Glutamatergic neuron (in vitro differentiated cells): ENCODE results near the gene ZXDB. TPM values are rescaled to one million over a fixed set of nuclear protein-coding genes. Genes with fewer than 3 reads are reported as not detected.
A peak's percentile ranks its signal among the peaks of the same experiment; 100 is the strongest.
"Not testable (repeated sequence)": the region's sequence is repeated elsewhere in the genome, so short reads cannot be mapped to it uniquely, and the experiment has no call there.

Experiments used
- DNase-seq: peaks from one replicate; pipeline ENCODE4 v3.0.0; 2022
- H3K27ac Mint-ChIP-seq: one replicate; pipeline ENCODE4 v1.8.0; 2020; ENCODE audit warnings: mild to moderate bottlenecking, mixed read lengths, inconsistent platforms; ENCODE audit not compliant: unreplicated experiment
- H3K27me3 Mint-ChIP-seq: one replicate; pipeline ENCODE4 v1.8.0; 2020; ENCODE audit warnings: mild to moderate bottlenecking, moderate library complexity, mixed read lengths, inconsistent platforms; ENCODE audit not compliant: unreplicated experiment
- H3K36me3 Mint-ChIP-seq: one replicate; pipeline ENCODE4 v1.8.0; 2020; ENCODE audit warnings: mild to moderate bottlenecking, mixed read lengths, inconsistent platforms; ENCODE audit not compliant: unreplicated experiment
- H3K4me1 Mint-ChIP-seq: one replicate; pipeline ENCODE4 v1.8.0; 2020; ENCODE audit warnings: mild to moderate bottlenecking, low read depth, mixed read lengths, inconsistent platforms; ENCODE audit not compliant: unreplicated experiment
- H3K4me3 Mint-ChIP-seq: one replicate; pipeline ENCODE4 v1.8.0; 2020; ENCODE audit warnings: mild to moderate bottlenecking, mixed read lengths, inconsistent platforms; ENCODE audit not compliant: unreplicated experiment
- H3K9me3 Mint-ChIP-seq: one replicate; pipeline ENCODE4 v1.8.0; 2020; ENCODE audit warnings: mild to moderate bottlenecking, moderate library complexity, mixed read lengths, inconsistent platforms; ENCODE audit not compliant: unreplicated experiment
- total RNA-seq: library from RNA; stranded (reverse); fragmentation: NEBNext Ultra II Directional; extraction: Animal tissue kit (Norgen Biotek cat#: 25700); gene quantifications from one replicate; pipeline ENCODE4 v1.2.1, GENCODE V29; 2021; ENCODE audit not compliant: unreplicated experiment
- TF ChIP-seq, protein P1 (sequence below): fragments of 200-600 bp; sonication (generic); IDR thresholded peaks from one replicate; pipeline ENCODE4 v1.5.0; 2021; ENCODE audit not compliant: partially characterized antibody, unreplicated experiment

Gene ZXDB
- total RNA-seq, 1 donor from 2014 or later, result 4.9 TPM

GRCh38 chrX:57587062-57587461, 4.7 kb upstream of the ZXDB start:
- H3K27me3 Mint-ChIP-seq, result peaks cover 4% of the 10 kb centered on the region
- TF ChIP-seq, protein P1, sequence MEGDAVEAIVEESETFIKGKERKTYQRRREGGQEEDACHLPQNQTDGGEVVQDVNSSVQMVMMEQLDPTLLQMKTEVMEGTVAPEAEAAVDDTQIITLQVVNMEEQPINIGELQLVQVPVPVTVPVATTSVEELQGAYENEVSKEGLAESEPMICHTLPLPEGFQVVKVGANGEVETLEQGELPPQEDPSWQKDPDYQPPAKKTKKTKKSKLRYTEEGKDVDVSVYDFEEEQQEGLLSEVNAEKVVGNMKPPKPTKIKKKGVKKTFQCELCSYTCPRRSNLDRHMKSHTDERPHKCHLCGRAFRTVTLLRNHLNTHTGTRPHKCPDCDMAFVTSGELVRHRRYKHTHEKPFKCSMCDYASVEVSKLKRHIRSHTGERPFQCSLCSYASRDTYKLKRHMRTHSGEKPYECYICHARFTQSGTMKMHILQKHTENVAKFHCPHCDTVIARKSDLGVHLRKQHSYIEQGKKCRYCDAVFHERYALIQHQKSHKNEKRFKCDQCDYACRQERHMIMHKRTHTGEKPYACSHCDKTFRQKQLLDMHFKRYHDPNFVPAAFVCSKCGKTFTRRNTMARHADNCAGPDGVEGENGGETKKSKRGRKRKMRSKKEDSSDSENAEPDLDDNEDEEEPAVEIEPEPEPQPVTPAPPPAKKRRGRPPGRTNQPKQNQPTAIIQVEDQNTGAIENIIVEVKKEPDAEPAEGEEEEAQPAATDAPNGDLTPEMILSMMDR, result no peak
- H3K4me3 Mint-ChIP-seq, result no peak overlapping the region
- no peaks in the 10 kb centered on the region for H3K9me3 Mint-ChIP-seq
- peaks cover 4% of the 10 kb centered on the region for H3K4me1 Mint-ChIP-seq
- no peaks in the 10 kb centered on the region for H3K36me3 Mint-ChIP-seq
- no peak for DNase-seq
- H3K27ac Mint-ChIP-seq, result no peak overlapping the region

DNA sequence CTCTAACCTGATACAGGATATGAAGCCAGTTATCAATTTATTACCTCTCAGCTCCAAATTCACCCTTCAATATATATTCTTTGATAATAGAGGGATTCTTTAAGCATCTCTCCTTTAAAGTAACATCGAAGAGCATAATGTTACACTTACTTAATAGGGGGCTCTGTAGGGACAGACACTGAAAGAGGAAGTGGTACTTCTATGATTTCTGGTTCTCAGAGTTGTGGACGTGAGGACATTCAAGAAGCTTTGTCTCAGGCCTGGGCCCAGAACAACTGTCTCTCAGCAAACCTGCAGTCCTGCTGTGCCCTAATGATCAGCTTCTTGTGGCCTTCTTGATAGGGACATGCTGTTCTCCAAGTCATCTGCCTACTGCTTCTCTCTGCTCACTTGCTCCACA, 4.2 kb upstream of the ZXDB start:
- H3K27me3 Mint-ChIP-seq, result peaks cover 4% of the 10 kb centered on the region
- no peaks in the 10 kb centered on the region for H3K9me3 Mint-ChIP-seq
- no peaks in the 10 kb centered on the region for H3K36me3 Mint-ChIP-seq
- TF ChIP-seq, protein P1, result no peak
- H3K27ac Mint-ChIP-seq, result no peak overlapping the region
- DNase-seq, result no peak
- H3K4me3 Mint-ChIP-seq, result no peak overlapping the region
- peaks cover 4% of the 10 kb centered on the region for H3K4me1 Mint-ChIP-seq

- H3K9me3 Mint-ChIP-seq, H3K36me3 Mint-ChIP-seq, H3K27me3 Mint-ChIP-seq, H3K4me3 Mint-ChIP-seq, H3K27ac Mint-ChIP-seq: not testable (repeated sequence)
- H3K4me1 Mint-ChIP-seq, result peaks cover 13% of the 10 kb centered on the region
- DNase-seq, result peak; percentile 47
These were observed 516 bp downstream of the ZXDB start for GRCh38 chrX:57592160-57592893.

DNA sequence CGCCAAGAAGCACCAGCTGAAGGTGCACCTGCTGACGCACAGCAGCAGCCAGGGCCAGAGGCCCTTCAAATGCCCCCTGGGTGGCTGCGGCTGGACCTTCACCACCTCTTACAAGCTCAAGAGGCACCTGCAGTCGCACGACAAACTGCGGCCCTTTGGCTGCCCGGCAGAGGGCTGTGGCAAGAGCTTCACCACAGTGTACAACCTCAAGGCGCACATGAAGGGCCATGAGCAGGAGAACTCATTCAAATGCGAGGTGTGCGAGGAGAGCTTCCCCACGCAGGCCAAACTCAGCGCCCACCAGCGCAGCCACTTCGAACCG, 1.0 kb downstream of the ZXDB start:
- Mint-ChIP-seq H3K4me1 (peaks cover 13% of the 10 kb centered on the region), H3K27ac (peak overlapping the region; percentile 43), H3K4me3 (peak overlapping the region; percentile 81)
- peak; percentile 59 for DNase-seq
- H3K9me3 Mint-ChIP-seq, H3K36me3 Mint-ChIP-seq, H3K27me3 Mint-ChIP-seq: not testable (repeated sequence)

DNA sequence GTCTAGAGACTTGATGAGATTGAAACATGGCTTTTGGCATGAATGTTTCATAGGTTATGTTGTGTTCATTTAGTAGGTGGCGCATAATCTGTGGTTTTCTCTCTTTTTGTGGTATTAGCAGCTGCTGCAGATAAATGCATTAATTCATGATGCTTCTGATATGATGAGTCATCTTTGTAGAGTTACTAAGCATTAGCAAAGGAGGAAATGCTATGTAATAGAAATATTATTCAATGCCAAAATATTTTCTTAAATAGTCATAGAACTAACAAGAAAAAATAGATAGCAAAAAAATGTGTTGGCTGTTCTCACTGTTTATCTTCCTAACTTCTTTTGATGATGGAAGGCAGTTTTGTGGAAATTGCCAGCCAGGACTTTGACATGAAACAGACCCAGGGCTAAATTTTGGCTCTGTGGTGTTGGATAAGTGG, 3.6 kb downstream of the ZXDB start:
- Mint-ChIP-seq H3K9me3 (no peaks in the 10 kb centered on the region), H3K27ac (peak overlapping the region; percentile 77), H3K36me3 (no peaks in the 10 kb centered on the region), H3K4me3 (peak overlapping the region; percentile 77), H3K4me1 (peaks cover 13% of the 10 kb centered on the region), H3K27me3 (no peaks in the 10 kb centered on the region)
- no peak for DNase-seq
- TF ChIP-seq, protein P1, result no peak

DNA sequence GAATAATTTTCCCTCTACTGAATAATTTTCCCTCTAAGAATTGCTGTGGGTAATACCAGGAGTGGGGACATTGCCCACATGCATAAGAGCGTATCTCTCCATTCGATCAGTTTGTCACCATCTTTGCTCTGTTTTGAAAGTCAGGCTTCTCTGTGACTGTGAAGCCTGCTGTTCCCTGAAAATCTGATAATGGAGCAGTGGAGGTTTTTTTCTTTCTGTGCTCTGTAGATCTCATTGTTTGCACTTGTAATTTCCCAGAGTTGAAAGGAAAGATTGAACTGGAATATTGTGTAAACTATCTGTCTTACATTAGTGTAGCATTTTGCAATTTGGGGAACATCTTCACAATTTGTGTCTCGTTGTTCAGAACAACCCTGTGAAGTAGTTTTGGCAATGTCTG, 4.3 kb downstream of the ZXDB start:
- DNase-seq, result no peak
- peak overlapping the region; percentile 77 for H3K4me3 Mint-ChIP-seq
- H3K27me3 Mint-ChIP-seq, result no peaks in the 10 kb centered on the region
- TF ChIP-seq, protein P1, result no peak
- H3K4me1 Mint-ChIP-seq, result peaks cover 12% of the 10 kb centered on the region
- no peaks in the 10 kb centered on the region for H3K36me3 Mint-ChIP-seq
- H3K27ac Mint-ChIP-seq, result peak overlapping the region; percentile 77
- no peaks in the 10 kb centered on the region for H3K9me3 Mint-ChIP-seq
